NCI-H187 (cell line): ENCODE results near the gene PPP4R4.

Experiments
- DNase-seq, 2 experiments: peaks; one replicate each; lab custom pipeline; 2025; lab: John Stamatoyannopoulos, UW

Gene PPP4R4

DNA sequence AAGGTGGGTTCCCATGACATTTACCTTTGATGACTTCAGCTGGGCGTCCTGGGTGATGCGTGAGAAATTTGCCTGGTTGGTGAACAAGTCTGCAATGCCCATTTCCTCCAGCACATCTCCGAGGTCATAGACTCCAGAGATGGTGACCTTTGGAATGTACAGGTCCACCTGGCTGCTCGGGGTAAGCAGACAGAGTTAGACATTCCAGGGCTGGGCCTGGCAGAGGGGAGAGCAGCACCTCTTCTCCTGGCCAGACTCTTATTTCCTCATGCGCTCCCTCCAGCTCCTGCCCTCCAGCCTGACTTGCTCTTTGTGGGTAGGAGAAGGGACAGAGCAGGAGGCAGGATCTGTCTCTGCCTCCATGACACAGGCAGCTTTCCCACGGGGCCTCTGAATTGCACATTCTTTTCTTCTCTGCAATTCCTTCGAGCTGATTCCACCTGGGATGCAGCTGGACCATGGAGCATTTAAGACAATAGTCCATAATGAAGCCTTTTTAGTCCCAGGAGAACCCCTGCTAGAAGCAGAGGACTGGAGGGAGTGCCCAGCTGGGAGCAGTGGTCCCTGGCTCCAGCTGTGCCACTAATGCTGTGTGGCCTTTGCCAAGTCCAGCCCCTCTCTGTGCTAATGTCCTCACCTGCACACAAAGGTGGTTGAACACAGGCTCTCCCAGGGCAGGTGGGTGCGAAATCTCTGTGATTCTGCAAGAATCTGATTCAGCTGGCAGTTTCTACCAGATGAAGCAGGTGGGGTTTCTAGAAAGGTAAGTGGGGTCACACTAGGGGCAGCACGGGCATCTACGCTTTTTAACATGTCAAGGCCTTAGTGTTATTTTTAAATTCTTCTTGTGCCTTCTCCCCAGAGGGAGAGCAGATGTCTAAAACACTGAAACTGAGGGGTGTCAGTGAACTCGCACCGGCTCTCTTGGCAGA lies 132.2 kb downstream of the PPP4R4 start:
- no peak for DNase-seq

GRCh38 chr14:94307410-94307992 lies 133.4 kb downstream of the PPP4R4 start:
- DNase-seq: no peak

GRCh38 chr14:94309721-94310120 lies 135.6 kb downstream of the PPP4R4 start:
- no peak for DNase-seq

GRCh38 chr14:94310248-94310647 lies 136.1 kb downstream of the PPP4R4 start:
- no peak for DNase-seq

- no peak for DNase-seq
Observed at GRCh38 chr14:94312481-94313246, 138.5 kb downstream of the PPP4R4 start.

- no peak for DNase-seq
Observed at GRCh38 chr14:94313991-94314655, 140.0 kb downstream of the PPP4R4 start.

DNA sequence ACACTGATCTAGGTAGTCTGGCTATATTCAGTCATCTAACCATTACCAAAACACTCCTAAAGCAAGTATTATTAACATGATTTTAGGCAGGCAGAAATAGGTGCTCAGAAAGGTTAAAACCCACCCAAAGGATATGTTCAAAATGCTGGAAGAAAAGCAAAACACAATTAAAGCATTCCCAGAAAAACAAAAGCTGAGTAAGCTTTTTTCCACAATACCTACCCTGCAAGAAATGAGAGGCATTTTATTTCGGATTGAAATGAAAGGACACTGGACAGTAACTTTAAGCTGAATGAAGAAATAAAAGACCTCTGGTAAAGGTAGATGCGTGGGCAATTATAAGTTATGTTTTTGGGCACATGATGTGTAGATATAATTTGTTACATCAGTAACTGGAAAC lies 140.8 kb downstream of the PPP4R4 start:
- no peak for DNase-seq

DNA sequence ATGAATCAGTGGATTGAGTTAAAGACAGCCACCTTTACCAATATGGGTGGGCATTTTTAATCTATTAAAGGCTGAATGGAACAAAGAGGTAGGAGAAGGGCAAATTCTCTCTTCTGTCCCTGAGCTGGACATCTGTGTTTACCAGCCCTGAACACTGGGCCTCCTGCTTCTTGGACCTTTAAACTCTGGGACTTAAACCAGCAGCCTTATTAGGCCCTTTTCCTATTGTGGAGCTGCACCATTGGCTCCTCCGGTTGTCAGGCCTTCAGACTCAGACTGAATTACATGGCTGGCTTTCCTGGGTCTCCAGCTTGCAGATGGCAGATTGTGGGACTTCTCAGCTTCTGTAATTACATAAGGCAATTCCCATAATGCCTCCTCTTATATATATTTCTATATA lies 142.6 kb downstream of the PPP4R4 start:
- DNase-seq: no peak

GRCh38 chr14:94317259-94317658 lies 143.1 kb downstream of the PPP4R4 start:
- DNase-seq: no peak

DNA sequence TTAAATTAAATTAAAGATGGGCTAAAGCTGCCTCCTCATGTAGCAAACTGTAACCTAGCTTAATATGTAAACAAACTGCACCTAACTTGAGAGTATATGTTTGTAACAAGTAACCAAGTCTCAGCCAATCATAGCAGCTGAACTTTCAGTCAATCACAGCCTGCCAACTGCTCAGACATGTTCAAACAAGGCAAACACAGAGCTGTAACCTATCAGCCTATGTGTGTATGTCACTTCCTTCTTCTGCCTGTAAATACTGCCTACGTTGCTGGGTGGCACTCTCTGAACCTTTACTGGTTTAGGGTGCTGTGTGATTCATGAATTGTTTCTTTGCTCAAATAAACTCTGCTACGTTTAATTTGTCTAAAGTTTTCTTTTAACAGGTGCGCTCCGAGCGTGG lies 146.1 kb downstream of the PPP4R4 start:
- DNase-seq: no peak

DNA sequence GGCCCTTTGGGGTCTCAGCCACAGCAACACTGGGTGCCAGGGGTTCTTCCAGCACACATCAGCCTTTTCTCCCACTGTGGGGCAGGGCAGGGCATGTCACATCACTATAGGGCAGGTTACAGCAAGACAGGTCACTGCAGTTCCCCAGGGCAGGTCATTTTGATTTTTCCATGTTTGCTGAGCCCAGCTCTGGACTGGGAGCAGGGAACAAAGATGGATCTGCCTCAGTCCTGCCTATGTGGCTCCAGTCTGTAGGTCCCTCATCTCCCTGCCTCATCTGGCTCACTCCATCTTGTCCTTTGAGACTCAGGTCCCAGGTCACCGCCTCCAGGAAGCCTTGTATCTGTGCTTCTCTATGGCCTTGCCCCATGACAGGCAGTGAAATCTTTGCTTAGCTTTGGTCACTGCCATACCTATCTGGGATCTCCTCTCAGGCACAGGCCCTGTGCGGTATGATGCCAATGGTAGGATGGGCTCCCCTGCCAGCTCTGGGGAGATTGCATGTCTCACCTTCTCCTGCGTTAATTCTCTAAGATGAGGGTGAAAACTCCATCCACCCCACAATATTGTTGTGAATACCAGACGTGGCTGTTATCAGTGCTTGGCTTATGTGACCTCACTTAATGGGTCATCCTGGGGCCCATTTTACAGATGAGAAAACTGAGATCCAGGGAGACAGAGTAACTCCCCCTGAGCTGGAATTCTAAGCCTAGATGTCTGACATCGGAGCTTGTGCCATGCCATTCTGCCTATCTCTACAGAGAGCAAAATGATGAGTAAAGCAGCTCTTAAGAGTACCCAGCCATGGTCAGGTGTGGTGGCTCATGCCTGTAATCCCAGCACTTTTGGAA lies 147.5 kb downstream of the PPP4R4 start:
- DNase-seq: no peak

GRCh38 chr14:94322648-94323570 lies 148.8 kb downstream of the PPP4R4 start, which contains the start of gene SERPINA6:
SERPINA6 (minus strand) TSS chr14:94323336; CDS start chr14:94314648, 8,688 bp downstream.
- no peak for DNase-seq

- no peak for DNase-seq
Observed at GRCh38 chr14:94328196-94328595, 154.1 kb downstream of the PPP4R4 start.
